Measurements from ENCODE around the gene EIF4A3.

- TF ChIP-seq CTCF (IDR thresholded peaks at IDR 0.05; ENCODE audit: poor library complexity) (no peak), EZH2phosphoT487 (IDR thresholded peaks at IDR 0.05; ENCODE audit: low read depth, severe bottlenecking, unreplicated experiment) (no peak), EZH2 (IDR thresholded peaks at IDR 0.05; ENCODE audit: borderline replicate concordance) (no peak)
These were observed 44.1 kb downstream of the EIF4A3 start for GRCh38 chr17:80102664-80103448.

Data from hepatocyte (in vitro differentiated cells).